LNCAP (cell line): ENCODE data around the gene SLC2A10.

Experiments
- TF ChIP-seq, protein P1 (sequence below): fragments of 450-650 bp; IDR thresholded peaks from 2 replicates; pipeline ENCODE4 v1.5.1; 2017; ENCODE audit warnings: mild to moderate bottlenecking

The SLC2A10 gene

DNA sequence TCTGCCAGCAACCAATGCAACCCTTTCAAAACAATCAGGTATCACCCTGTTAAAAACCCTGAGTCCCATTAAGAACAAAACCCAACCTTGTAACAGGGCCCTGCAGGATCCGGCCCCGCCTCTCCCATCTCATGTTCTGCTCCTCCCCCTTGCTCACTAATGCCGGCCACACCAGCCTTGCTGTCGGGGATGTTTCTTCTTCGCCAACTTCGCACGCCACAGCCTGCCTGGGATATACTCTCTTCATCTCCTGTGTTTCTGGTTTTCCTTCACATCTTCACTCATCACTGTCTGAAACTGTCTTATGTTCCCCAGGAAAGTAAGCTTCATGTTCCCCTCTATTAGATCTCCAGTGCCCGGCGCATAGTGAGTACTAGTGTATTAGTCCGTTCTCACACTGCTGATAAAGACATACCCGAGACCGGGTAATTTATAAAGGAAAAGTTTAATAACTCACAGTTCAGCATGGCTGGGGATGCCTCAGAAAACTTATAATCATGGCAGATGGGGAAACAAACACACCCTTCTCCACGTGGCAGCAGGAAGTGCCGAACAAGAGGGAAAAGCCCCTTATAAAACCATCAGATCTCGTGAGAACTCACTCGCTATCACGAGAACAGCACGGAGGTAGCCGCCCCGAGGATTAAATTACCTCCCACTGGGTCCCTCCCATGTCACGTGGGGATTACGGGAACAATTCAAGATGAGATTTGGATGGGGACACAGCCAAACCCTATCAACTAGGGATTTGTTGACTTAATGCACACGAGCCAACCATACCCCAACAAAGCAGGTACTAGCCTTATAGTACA lies 25.3 kb upstream of the SLC2A10 start:
- TF ChIP-seq, protein P1, sequence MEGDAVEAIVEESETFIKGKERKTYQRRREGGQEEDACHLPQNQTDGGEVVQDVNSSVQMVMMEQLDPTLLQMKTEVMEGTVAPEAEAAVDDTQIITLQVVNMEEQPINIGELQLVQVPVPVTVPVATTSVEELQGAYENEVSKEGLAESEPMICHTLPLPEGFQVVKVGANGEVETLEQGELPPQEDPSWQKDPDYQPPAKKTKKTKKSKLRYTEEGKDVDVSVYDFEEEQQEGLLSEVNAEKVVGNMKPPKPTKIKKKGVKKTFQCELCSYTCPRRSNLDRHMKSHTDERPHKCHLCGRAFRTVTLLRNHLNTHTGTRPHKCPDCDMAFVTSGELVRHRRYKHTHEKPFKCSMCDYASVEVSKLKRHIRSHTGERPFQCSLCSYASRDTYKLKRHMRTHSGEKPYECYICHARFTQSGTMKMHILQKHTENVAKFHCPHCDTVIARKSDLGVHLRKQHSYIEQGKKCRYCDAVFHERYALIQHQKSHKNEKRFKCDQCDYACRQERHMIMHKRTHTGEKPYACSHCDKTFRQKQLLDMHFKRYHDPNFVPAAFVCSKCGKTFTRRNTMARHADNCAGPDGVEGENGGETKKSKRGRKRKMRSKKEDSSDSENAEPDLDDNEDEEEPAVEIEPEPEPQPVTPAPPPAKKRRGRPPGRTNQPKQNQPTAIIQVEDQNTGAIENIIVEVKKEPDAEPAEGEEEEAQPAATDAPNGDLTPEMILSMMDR: no peak

DNA sequence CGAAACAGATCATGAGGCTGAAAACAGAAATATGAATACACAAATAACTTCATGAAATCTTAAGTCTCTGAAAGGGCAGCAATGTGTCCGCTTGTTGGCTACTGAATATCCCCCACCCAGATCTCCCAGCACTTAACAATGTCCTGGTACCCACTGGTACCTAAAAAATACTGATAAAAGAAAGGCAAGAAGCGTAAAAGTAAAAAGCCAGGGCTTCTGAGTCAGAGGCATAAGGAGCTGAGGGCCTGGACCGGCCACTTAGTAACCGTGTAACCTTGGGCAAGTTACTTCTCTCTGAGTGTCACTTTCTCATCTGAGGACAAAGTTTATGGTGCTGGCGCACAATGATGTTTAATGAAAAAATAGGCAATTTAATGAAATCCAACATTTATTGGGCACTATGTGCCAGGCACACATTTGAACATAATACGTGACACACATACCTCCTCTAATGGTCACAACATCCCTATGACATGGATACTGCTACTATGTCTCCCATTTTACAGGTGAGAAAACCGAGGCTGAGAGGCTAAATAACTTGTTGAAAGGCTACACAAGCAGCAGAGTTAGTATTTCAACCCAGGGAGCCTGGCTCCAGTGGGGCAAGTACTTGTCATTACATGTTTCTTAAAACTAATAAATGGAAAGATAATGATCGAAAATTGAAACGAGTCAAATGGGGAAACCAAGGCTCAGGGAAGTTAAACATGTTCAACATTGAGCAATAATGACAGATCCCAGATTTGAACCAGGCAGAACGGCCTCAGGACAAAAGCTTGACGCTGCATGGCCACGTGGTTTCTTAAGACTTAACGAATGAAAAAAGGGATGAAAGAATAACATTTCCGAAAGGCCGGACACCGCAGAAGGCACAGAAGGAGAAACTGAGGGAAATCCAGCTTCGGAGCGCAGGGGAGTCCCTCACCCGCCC lies 21.0 kb upstream of the SLC2A10 start:
- TF ChIP-seq, protein P1: no peak

DNA sequence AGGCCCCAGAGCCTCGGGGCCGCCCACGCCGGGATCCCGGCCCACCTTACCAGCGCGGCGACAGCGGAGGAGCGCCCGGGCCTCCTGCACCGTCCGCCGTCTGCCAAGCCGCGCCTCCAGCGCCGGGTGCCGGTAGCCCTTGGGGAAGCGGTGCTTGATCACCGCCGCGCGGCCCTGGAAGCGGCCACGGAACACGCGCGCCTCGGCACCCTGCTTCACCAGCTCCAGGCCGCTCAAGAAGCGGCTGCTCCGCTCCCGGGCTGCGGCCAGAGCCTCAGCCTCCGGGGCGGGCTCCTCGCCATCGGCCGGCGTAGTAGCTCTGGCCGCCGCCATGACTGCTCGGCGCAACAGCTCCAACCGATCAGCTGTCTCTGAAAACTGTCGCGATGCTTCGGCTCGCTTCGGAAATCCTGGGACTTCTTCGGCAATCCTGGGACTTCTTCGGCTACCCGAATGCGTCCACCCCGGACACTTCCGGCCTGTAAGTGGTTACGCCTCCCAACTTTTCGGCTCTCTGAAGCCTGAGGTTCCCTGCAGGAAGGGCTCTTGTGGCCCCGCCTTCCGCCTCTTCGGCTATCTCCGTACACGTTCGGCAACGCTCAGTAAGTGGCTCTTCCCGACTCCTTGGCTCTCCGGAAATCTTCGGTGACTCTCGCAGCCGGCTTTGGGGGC lies 20.2 kb upstream of the SLC2A10 start, which contains the start of gene TP53RK:
Gene TP53RK, minus strand, starts transcription at position 363 of the 672 bp plus-strand sequence. Its CDS starts 30 bp downstream, at position 333.
- TF ChIP-seq, protein P1: no peak

DNA sequence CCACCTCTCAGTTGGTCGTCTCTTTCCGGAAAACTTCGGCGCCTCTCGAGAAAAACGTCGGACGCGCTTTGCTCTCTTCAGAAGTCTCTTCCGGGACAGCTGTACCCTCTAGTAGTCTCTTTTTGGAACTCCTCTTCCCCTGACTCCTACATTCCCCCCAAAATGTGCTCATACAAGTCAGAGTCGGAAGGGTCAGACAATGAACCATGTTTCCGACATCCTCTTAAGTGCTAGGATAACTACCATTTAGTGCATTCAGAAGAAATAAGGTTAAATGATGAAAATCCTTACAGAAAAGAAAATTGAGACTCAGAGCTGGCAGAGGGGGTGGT lies 19.7 kb upstream of the SLC2A10 start:
- TF ChIP-seq, protein P1: no peak

DNA sequence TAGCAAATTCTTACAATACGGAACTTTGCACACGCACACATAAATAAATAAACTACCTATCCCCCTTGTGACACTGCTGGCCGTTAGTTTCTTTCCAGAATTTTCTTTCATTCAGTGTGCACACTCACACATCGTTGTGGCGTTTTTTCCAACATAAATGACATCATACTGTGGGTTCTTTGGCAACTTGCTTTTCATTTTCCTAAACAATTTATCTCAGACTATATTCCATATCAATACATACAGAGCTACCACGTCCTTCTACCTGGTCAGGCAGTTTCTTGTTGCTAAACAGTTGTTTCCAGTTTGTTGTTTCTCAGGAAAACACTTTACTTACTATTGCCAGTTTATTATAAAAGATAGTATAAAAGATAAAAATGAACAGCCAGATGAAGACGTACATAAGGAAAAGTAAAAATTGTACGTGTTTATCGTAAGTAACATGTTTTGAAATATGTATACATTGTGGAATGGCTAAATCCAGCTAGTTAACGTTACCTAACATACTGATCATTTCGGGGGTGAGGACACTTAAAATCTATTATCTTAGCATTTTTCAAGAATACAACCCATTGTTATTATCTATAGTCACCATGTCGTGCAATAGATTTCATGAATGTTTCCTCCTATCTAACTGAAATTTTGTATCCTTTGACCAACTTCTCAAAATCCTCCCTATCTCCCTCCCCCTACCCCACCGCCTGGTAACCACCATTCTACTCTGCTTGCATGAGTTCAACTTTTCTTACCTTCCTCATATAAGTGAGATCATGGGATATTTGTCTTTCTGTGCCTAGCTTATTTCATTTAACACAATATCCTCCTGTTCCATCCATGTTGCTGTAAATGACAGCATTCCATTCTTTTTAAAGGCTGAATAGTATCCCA lies 19.0 kb upstream of the SLC2A10 start:
- TF ChIP-seq, protein P1: no peak

DNA sequence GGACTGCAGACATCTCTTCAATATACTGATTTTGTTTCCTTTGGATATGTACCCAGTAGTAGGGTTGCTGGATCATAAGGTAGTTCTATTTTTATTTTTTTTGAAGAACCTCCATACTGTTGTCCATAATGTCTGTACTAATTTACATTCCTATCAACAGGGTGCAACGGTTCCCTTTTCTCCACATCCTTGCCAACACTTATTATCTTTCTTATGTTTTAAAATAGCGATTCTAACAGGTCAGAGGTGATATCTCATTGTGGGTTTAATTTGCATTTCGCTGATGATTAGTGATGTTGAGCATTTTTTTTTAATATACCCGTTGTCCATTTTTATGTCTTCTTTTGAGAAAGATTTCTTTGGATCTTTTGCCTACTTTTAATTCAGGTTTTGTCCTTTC lies 18.3 kb upstream of the SLC2A10 start:
- TF ChIP-seq, protein P1: no peak
